HTERT RPE-1 (cell line): ENCODE results near the gene PELI3.

Source experiments
- in situ Hi-C: fragments of 300-500 bp; cut with MboI; formaldehyde crosslinking; loops from 4 replicates; pipeline ENCODE4 v1.14.3; 2020; ENCODE audit warnings: low sequenced_read_pairs

The PELI3 gene

DNA sequence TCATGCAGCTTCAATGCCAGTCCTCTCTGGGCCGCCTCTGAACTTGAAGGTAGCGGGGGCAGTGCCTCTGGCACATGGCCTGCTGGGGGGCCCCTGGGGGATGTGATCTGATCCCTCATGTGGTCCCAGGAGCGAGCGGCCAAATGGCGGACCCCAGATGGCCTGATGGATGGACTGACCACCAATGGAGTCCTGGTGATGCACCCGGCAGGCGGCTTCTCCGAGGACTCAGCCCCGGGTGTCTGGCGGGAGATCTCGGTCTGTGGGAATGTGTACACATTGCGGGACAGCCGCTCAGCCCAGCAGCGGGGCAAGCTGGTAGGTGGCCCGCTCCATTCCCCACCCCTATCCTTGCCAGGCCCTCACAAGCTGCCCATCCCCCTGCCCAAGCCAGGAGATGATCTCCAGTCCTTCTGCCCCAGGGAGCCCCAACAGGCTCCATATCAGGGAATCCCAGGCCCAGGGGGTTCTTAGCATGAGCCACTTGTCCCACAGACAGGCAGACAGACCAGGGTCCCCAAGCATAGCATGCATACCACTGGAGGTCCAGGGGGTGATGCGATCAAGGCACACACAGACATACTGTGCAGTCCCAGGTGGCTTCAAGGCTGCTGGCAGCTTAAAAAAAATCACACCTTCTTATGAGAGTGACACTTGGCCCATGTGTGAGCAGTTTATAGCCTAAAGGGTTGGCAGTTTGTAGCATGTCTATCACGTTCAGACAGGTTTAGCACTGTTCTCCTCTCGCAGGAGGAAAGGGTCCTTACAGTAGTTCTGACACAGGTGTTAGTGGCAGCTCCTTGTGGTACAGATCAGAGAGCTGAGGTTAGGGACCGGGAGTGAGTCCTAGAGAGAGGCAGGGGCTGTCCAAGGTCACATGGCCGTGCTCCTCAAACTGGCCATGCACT, 7.2 kb downstream of the PELI3 start:
- in situ Hi-C loops = no loop called here

DNA sequence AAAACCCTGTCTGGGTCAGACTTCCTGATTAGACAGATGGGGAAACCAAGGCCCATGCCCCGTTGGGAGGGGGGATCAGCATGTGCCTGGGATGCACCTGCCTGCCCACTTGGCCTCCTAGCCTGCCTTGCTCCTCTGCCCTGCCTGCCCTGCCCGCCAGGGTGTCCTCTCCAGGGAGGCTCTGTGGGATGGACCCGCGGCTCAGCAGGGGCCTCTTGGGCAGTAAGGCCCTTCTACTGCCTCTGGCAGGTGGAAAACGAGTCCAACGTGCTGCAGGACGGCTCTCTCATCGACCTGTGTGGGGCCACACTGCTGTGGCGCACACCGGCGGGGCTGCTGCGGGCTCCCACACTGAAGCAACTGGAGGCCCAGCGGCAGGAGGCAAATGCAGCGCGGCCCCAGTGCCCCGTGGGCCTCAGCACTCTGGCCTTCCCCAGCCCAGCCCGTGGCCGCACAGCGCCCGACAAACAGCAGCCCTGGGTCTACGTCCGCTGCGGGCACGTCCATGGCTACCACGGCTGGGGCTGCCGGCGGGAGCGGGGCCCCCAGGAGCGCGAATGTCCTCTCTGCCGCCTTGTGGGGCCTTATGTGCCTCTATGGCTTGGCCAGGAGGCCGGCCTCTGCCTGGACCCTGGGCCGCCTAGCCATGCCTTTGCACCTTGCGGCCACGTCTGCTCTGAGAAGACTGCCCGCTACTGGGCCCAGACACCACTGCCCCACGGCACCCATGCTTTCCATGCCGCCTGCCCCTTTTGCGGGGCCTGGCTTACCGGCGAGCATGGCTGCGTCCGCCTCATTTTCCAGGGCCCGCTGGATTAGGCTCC, 8.9 kb downstream of the PELI3 start:
- in situ Hi-C loops = no loop called here

DNA sequence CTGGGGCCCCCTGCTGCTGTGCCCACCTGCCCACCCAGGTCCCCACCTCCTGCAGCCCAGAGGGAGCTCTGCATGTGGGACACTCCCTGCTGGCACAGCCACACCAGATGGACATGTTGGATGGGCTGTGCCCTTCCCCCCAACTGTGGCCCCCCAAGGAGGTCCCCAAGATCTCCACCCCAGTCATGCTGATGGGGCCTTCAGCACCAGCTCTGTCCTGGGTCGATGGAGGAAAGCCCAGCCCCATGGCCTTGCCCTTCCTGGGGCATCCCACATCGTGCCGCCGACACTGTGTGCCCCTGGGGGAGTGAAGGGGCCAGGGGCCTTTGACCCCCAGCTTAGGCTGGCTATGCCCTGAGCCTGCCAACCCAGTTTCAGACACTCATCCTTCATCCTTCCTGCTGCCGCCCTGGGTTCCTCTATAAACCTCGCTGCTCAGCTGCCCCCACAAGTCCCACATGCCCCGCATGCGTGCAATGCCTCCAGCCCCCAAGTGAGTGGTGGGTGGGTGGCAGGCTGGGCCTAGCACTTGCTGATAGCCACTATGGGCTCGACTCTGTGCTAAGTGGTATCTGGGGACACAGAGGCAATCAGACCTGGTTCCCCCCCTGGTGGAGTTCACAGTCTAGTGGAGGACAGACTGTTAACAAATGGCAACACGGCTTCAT, 9.6 kb downstream of the PELI3 start:
- in situ Hi-C loops = no loop called here

DNA sequence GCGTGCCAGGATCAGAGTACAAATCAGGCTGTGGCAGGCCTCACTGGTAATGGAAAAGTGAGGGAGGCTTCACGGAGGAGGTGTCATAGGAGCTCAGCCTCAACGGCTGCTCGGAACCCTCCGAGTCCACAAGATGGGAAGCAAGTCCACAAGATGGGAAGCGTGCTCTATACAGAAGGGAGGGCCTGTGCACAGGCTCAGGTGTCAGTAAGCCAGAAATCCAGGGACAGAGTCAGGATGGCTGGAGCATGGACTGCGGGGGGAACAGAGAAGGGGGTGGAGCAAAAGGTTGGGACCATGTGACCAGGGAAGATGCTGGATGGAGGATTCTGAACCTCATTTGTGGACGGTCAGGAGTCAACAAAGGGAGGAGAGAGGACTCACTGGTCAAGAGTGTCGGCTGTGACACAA, 10.1 kb downstream of the PELI3 start:
- in situ Hi-C loops = no loop called here

DNA sequence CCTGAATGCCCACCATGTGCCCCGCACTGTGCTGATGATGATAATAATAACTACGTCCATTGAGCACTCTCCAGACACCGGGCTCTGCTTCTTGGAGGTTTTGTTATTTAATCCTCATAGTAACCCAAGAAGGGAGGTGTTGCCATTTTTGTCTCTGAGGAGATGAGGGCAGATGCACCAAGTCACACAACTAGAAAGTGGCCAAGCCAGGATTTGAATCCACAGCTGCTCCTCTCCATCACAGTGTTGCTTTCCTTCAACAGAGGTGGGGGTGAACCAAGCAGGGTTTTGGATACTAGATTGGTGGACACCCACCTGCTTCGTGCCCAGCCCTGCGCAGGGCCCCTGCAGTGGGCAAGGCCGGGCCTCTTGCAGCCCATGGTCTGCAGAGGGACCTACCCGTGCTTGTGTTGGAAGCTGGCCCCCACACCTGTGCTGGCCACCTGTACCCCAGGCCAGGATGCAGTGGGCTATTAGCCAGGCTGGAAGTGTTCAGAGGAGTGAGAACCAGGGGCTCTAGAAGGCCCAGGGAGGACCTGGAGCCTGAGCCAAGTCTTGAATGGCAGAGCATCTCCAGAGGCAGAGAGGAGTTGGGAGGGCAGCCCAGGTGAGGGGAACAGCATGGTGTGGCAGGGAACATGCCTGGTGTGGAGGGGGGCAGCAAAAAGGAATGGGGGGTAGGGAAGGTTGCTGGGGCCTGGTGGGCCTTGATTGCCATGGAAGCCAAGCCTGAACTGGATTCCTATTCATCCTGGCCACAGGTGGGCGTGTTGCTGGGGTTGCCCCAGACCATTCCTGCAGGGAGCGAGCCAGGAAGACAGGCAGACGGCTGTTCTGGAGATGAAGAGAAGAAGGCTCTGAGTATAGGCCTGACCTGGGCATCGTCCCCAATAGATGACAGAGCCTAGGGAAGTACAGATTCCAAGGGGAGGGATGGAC, 10.8 kb downstream of the PELI3 start:
- in situ Hi-C loops = no loop called here

DNA sequence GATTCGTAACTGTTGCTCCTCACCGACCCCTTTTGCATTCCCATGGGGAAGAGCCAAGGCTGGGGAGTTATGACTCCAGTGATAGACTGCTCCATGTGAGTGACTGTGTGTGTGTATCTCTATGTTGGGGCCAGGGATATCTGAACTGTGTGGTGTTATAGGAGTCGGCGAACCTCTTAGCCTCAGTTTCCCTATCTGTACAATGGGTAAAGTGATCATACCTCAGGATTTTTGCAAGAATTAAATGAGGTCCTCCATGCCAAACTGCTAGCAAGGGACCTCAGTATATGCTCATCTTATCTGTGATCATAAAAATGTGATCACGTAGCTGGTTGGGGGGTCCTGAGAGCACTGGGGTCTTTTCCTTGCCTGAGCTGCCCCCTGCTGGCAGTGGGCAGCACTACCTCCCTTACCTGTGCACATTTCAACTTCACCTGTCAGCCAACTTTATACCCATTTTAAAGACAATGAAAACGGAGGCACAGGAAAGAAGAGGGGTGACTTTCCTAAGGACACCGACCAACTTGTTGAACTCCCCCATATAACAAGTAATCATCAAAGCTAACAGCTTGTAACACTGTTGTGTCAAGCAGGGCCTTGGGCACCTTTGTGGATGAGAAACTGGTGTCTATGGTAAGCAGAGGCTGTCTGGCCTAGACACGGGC, 12.2 kb downstream of the PELI3 start:
- in situ Hi-C loops = no loop called here

DNA sequence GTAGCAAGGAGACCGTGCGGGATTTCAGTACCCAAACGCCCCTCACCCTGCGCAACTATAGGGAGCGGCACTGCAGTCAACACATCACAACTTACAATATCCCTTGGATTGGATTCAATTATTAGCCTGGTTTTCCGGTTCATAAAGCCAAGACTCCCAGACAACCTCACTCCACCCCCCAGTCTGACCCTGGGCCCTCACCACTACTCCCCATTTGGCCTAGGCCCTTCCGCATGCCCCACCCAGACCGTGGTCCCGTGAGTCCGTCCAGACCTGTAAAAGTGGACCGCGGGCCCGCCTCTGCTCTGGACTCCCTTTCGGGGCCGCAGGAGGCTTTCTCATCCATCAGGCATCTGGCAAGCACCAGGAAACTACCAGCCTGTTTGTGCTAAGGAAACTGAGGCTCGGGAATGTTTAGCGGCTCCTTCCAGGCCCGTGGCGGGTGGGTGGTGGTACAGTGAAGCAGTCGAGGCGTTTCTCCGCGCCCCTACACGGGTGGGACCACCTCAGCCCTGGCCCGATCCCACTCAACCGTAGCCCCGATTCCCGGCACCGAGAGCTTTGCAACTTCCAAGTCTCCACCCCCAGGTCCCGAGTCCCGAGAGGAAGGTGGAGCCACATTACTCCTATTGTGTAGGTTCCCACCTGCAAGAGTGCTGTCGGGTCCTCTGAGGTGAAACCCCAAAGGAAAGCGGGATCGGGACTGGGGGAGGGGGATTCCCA, 12.8 kb downstream of the PELI3 start:
- in situ Hi-C loops = no loop called here

DNA sequence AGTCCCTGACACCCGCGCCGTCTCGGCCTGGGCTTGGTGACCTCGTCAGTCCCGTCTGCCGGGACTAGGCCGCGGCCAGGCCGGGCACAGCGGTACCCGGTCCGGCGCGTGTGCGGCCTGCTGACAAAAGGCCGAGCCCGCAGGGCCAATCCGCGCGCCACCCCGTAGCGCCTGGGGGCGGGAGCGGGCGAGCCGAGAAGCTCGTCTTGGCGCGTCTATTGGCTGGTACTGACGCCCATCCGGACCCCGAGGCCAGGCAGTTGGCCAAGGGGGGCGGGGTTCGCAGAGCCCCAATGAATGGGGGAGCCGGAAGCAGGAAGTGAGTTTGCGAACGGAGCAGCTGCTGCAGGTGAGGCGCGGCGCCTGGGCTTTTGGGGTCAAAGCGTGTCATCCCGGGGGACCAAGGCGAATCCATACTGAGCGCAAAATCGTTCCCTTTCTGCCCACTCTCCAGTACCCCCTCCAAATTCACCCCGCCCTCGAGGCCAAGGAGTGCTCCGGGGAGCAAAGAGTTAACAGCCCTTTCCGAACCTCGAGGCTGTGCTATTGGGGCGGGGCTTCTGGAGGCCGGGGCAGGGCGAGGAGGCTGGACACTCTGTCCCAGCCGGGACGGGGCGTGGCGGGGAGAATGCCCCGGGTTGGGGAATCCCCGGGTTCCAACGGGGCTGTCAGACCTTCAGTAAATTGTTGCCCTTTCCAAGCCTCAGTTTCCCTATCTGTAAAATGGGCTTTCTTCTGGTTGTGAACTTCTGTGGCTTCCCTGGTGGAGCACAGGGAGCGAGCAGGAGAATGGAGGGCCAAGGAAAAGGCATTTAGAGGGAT, 13.6 kb downstream of the PELI3 start, which contains the start of gene DPP3:
DPP3 (plus strand) TSS at position 318 of the 822 bp plus-strand sequence. CDS start 1,767 bp downstream, outside the sequence.
- in situ Hi-C loops = no loop called here

DNA sequence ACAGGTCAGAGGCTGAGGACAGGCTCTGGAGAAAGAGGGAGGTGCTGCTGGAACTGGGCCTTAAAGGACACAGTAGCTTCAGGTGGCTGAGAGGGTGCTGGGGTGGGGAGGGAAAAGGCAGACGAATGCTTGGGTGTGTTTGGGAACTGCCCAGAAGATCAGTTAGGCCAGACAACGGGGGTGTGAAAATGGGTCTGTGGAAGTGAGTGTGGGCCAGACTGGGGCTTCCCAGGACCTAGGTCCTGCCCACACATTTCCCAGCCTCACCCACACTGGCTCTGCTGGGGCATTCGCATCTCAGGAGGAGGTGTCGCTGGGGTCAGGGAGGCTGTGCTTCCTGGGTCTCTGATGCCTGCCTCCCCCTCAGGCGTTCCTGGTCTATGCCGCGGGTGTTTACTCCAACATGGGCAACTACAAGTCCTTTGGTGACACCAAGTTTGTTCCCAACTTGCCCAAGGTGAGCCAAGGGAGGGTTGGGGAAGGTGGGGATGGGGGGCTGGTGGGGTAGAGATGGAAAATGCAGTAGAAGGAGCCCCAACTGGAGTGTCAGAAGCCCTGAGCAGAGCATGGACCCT, 18.2 kb downstream of the PELI3 start:
- in situ Hi-C loops = no loop called here

DNA sequence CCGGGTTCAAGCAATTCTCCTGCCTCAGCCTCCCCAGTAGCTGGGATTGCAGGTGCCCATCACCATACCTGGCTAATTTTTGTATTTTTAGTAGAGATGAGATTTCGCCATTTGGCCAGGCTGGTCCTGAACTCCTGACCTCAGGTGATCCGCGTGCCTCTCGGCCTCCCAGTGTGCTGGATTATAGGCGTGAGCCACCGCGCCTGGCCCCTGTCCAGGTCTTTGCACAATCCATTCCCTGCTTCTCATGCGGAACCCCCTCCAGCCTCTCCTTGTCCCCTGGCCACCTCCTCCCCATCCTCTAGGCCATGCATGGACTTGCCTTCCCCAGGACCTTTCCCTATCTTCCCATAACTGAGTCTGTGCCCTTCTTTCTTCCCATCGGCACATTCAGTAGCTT, 22.3 kb downstream of the PELI3 start:
- in situ Hi-C loops = no loop called here

DNA sequence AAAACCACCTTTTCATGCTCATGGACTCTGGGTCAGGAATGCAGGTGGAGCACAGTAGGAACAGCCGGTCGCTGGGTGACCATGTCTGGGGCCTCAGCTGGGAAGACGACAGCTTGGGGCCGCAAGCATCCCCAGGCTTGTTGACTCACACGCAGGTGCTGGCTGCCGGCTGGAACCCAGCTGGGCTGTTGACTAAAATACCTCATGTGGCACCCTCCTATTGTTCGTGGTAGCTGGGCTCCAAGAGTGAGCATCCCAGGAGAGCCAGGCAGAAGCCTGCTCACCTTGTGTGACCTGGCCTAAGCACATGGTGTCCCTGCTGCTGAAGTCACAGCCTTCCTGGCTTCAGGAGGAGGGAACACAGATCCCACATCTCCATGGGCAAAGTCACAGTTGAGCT, 22.9 kb downstream of the PELI3 start:
- in situ Hi-C loops = no loop called here

DNA sequence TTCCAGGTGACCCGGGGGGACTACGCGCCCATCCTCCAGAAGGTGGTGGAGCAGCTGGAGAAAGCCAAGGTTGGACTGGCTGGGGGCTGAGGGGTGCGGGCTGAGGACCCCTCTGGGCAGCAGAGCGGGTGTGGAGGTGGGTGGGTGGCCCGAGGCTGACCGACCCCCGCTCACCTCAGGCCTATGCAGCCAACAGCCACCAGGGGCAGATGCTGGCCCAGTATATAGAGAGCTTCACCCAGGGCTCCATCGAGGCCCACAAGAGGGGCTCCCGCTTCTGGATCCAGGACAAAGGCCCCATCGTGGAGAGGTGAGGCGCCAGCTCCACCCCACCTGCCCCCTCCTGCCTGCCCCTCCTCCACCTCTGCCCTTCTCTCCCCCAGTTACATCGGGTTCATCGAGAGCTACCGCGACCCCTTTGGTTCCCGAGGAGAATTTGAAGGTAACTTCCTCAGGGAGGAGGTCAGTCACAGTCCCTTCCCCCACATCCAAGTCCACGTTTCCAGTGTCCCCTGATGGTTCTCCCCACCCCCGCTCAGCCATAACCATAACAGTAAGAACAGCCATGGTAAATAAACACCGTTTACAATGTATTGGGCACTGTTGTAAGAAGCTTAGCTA, 24.7 kb downstream of the PELI3 start:
- in situ Hi-C loops = no loop called here

DNA sequence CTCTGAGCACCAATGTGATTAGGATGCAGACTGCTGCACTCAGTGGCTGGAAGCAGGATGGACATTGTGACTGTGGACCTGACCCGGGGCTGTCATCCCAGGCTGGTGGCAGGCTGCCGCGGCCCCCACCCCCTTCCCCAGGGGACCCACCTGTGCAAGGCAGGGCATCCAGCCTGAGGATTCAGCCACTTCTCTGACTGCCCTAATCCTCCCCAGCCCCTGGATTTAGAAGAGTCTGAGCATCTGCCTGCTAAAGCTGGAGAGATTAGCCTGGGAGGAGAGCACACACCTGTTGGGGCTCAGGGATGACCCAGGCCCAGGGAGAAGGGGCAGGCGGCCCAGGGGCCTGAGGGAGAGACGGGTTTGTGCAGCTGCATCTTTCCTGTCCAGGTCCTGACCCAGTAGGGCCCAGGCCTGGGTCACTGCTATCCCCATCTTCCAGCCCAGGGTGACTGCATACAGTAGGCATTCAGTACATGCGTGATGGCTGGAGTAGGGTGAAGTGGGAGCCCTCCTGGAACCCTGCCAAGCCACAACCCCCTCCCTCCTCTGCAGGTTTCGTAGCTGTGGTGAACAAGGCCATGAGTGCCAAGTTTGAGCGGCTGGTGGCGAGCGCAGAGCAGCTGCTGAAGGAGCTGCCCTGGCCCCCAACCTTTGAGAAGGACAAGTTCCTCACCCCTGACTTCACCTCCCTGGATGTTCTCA, 25.6 kb downstream of the PELI3 start:
- in situ Hi-C loops = no loop called here

DNA sequence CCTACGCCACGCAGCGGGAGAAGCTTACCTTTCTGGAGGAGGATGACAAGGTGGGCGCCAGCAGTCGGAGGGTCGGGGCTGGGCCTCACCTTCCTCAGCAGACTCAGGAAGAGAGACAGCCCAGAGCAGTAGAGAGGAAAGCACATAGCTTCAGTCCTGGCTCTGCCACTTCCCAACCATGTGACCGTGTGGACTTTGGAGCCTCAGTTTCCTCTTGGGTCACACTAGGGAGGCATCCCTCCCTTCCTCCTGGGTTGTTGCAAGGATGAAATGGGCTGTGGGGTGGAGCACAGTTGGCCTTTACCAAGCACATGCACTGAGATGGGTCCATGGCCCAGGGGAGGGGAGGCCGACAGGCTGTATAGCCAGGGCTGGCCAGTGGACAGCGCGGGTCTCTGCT, 26.4 kb downstream of the PELI3 start:
- in situ Hi-C loops = no loop called here

DNA sequence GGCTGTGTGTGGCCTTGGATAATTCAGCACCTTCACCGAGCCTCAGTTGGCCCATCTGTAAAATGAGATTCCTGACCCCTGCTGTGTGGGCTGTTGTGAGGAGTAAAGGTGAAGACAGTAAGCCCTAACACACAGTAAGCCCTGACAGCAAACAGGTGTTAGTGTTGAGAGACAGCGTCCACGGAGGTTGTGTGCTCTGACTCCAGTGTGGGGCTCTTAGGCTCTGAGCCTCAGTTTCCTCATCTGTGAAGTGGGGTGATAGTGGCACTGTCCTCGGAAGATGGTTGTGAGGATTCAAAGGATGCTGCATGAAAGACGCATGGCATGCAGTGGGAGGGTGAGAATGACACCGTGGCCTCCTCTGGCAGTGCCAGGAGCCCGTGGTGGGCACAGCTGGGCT, 27.8 kb downstream of the PELI3 start:
- in situ Hi-C loops = no loop called here

DNA sequence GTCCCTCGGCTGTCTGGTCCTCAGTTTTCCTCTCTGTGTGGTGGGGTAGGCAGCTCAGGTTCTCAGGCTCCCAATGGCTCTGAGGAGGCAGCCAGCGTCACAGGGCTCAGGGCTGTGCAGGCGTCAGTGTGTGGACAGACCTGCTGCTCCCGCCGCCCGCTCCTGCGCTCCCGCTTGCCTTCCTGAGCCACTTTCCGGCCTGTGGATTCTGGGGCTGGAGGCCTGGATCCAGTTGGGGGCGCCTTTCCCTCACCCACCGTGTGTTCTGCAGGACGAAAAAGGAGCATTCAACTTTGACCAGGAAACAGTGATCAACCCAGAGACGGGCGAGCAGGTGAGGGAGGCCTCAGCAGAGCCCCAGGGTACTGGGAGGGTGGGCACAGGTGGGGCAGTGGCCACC, 28.2 kb downstream of the PELI3 start:
- in situ Hi-C loops = no loop called here

DNA sequence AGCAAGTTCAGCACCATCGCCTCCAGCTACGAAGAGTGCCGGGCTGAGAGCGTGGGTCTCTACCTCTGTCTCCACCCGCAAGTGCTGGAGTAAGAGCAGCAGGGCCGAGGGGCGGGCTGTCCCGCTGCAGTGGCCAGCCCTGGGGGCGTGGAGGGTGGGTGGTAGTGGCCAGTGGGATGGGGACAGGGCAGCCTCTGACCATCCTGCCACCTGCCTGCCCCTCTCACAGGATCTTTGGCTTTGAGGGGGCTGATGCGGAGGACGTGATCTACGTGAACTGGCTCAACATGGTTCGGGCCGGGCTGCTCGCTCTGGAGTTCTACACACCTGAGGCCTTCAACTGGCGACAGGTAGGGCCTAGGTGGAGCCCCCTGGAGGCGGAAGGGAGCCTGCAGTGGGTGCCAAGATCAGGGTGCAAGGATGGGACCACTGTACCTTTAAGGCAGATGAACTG, 28.7 kb downstream of the PELI3 start:
- in situ Hi-C loops = no loop called here
